GM23248 (cell line): Measurements from ENCODE around the gene SLC35F4. TPM values are rescaled to one million over a fixed set of nuclear protein-coding genes. Genes with fewer than 3 reads are reported as not detected.

ENCODE experiments used
- DNase-seq: peaks from one replicate; pipeline ENCODE4 v3.0.0-alpha.2; 2015
- H2AFZ ChIP-seq: fragments of 200-600 bp; sonication (generic); 2 replicates; pipeline ENCODE4 v1.6.1; 2016; ENCODE audit warnings: antibody characterized with exemption
- H3F3A ChIP-seq: fragments of 200-600 bp; sonication (generic); 2 replicates; pipeline ENCODE4 v1.6.1; 2016; ENCODE audit warnings: mild to moderate bottlenecking, antibody characterized with exemption, mixed run types; ENCODE audit not compliant: insufficient read depth
- H3K27ac ChIP-seq: fragments of 200-600 bp; sonication (generic); 2 replicates; pipeline ENCODE4 v1.5.1; 2016; ENCODE audit warnings: mild to moderate bottlenecking
- H3K27me3 ChIP-seq: fragments of 200-600 bp; sonication (generic); replicated peaks from 2 replicates; pipeline ENCODE4 v1.6.1; 2016; ENCODE audit warnings: mild to moderate bottlenecking; ENCODE audit not compliant: insufficient read depth
- H3K36me3 ChIP-seq: fragments of 200-600 bp; sonication (generic); 2 replicates; pipeline ENCODE4 v1.6.1; 2016; ENCODE audit warnings: low read depth, mild to moderate bottlenecking
- H3K4me1 ChIP-seq: fragments of 200-600 bp; sonication (generic); 2 replicates; pipeline ENCODE4 v1.6.1; 2016; ENCODE audit warnings: mild to moderate bottlenecking; ENCODE audit not compliant: insufficient read depth
- H3K4me2 ChIP-seq: fragments of 200-600 bp; sonication (generic); one replicate; pipeline ENCODE4 v1.6.1; 2016; ENCODE audit warnings: mild to moderate bottlenecking; ENCODE audit not compliant: unreplicated experiment
- H3K4me3 ChIP-seq: fragments of 200-600 bp; sonication (generic); 2 replicates; pipeline ENCODE4 v1.5.1; 2016; ENCODE audit warnings: mild to moderate bottlenecking
- H3K79me2 ChIP-seq: fragments of 200-600 bp; sonication (generic); 2 replicates; pipeline ENCODE4 v1.6.1; 2016; ENCODE audit warnings: mild to moderate bottlenecking; ENCODE audit not compliant: insufficient read depth
- H3K9ac ChIP-seq: fragments of 200-600 bp; sonication (generic); 2 replicates; pipeline ENCODE4 v1.6.1; 2016; ENCODE audit warnings: mild to moderate bottlenecking
- H3K9me2 ChIP-seq: fragments of 200-600 bp; sonication (generic); 2 replicates; pipeline ENCODE4 v1.6.1; 2016; ENCODE audit warnings: mixed run types, mild to moderate bottlenecking, moderate library complexity; ENCODE audit not compliant: insufficient read depth
- H3K9me3 ChIP-seq: fragments of 200-600 bp; sonication (generic); one replicate; pipeline ENCODE4 v1.6.1; 2017; ENCODE audit warnings: low read depth
- H4K20me1 ChIP-seq: fragments of 200-600 bp; sonication (generic); 2 replicates; pipeline ENCODE4 v1.6.0; 2016; ENCODE audit not compliant: insufficient read depth
- EZH2 ChIP-seq: fragments of 200-600 bp; sonication (generic); IDR thresholded peaks from 2 replicates; pipeline ENCODE4 v1.6.1; 2018; ENCODE audit warnings: antibody characterized with exemption, mild to moderate bottlenecking; ENCODE audit not compliant: insufficient read depth, poor library complexity, severe bottlenecking
- EZH2phosphoT487 ChIP-seq: fragments of 200-600 bp; sonication (generic); IDR thresholded peaks from 2 replicates; pipeline ENCODE4 v1.6.1; 2018; ENCODE audit warnings: antibody characterized with exemption, moderate library complexity, mild to moderate bottlenecking, low read depth; ENCODE audit not compliant: insufficient read depth
- WGBS, 2 experiments: methylation state at CpG; one replicate each; pipeline ENCODE4 v1.1.6; 2015 to 2017; ENCODE audit warnings: low lambda C conversion rate in 2 of 2, low coverage in 1 of 2; ENCODE audit errors: missing lambda C conversion rate in 2 of 2; 5-methylcytosine and 5-hydroxymethylcytosine counted together
- in situ Hi-C: fragments of 300-500 bp; cut with MboI; formaldehyde crosslinking; loops from 2 replicates; pipeline ENCODE4 v1.15.0; 2020
- polyA plus RNA-seq: library from polyadenylated mRNA; unstranded; fragments of >200 nt; fragmentation: Nextera tagmentation; extraction: Ambion mirVana; gene quantifications from 2 replicates; pipeline ENCODE4 v1.2.1, GENCODE V29; 2016
- total RNA-seq: library from RNA; depleted of rRNA; stranded (reverse); fragments of >200 nt; shearing (Covaris generic); gene quantifications from 2 replicates; pipeline ENCODE4 v1.2.3, GENCODE V29; 2014

Gene SLC35F4
- total and polyA plus RNA-seq, 2 experiments from 2014 or later = not detected

DNA sequence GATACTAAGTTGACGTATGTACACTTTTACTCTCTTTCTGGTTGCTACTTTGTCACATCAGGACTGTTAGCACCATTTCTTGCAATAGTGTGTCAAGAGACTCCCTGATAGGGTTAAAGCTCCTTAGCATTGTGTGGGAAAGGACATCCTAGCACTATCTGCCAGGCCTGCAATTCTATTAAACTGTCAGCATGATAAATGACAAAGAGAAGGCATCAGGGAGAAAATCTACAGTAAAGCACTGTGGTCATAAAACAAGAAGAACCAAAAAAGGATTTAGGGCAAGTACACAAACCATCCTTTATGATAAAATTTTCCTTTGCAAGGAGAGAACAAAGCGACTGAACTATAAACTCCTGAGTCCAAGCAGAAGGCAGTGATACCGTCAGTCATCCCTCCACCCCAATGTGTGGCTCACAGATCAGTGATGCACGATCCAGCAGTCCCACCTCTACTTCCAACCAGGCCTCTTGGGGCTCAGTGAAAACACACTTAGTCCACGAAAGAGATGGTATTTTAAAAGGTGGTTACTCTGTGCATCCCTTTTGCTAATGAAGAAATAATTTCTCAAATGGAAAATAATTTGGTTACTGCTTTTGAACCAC lies 31.4 kb upstream of the SLC35F4 start:
- no peaks in the 10 kb centered on the region for H3K9me3 ChIP-seq
- no peaks in the 10 kb centered on the region for H3F3A ChIP-seq
- 10 to 11% methylated on average over 5 of the region's 5 CpGs for WGBS, 2 experiments
- H3K27me3 ChIP-seq = peaks cover 25% of the 10 kb centered on the region
- H3K9me2 ChIP-seq = no peaks in the 10 kb centered on the region
- H3K9ac ChIP-seq = no peak overlapping the region
- H4K20me1 ChIP-seq = no peaks in the 10 kb centered on the region
- TF ChIP-seq EZH2 (no peak), EZH2phosphoT487 (no peak)
- no peak overlapping the region for H2AFZ ChIP-seq
- no peaks in the 10 kb centered on the region for H3K4me1 ChIP-seq
- DNase-seq = no peak
- no peaks in the 10 kb centered on the region for H3K79me2 ChIP-seq
- no peak overlapping the region for H3K4me3 ChIP-seq
- no peak overlapping the region for H3K4me2 ChIP-seq
- H3K27ac ChIP-seq = no peak overlapping the region
- no peaks in the 10 kb centered on the region for H3K36me3 ChIP-seq
- in situ Hi-C loops = no loop called here

GRCh38 chr14:57889245-57889644 lies 23.4 kb upstream of the SLC35F4 start:
- Histone ChIP-seq H3F3A (no peaks in the 10 kb centered on the region), H3K27ac (no peak overlapping the region), H3K9me3 (no peaks in the 10 kb centered on the region), H2AFZ (no peak overlapping the region), H3K9me2 (no peaks in the 10 kb centered on the region), H3K27me3 (peaks cover 25% of the 10 kb centered on the region), H3K4me3 (no peak overlapping the region), H3K79me2 (no peaks in the 10 kb centered on the region), H3K36me3 (no peaks in the 10 kb centered on the region), H3K4me2 (no peak overlapping the region), H4K20me1 (no peaks in the 10 kb centered on the region), H3K9ac (no peak overlapping the region), H3K4me1 (no peaks in the 10 kb centered on the region)
- in situ Hi-C loops = no loop called here
- TF ChIP-seq EZH2 (no peak), EZH2phosphoT487 (no peak)
- DNase-seq = peak; percentile 63
- WGBS, 2 experiments = 28 to 43% methylated on average over 4 of the region's 4 CpGs

- H3K4me2 ChIP-seq = no peak overlapping the region
- H3K4me3 ChIP-seq = no peak overlapping the region
- TF ChIP-seq EZH2 = no peak
- TF ChIP-seq EZH2phosphoT487 = no peak
- H3K4me1 ChIP-seq = no peaks in the 10 kb centered on the region
- whole genome bisulfite sequencing, 2 experiments = 24 to 27% methylated on average over 3 of the region's 3 CpGs
- no peaks in the 10 kb centered on the region for H3K9me3 ChIP-seq
- H3F3A ChIP-seq = no peaks in the 10 kb centered on the region
- H3K9me2 ChIP-seq = no peaks in the 10 kb centered on the region
- no peak overlapping the region for H3K9ac ChIP-seq
- H3K79me2 ChIP-seq = no peaks in the 10 kb centered on the region
- no peaks in the 10 kb centered on the region for H4K20me1 ChIP-seq
- peak; percentile 12 for DNase-seq
- in situ Hi-C loops = no loop called here
- no peak overlapping the region for H2AFZ ChIP-seq
- H3K36me3 ChIP-seq = no peaks in the 10 kb centered on the region
- peaks cover 53% of the 10 kb centered on the region for H3K27me3 ChIP-seq
- H3K27ac ChIP-seq = no peak overlapping the region
These were observed 18.3 kb upstream of the SLC35F4 start for GRCh38 chr14:57884175-57884574.

- WGBS, 2 experiments = 10 to 23% methylated on average over 4 to 7 of the region's 7 CpGs
- in situ Hi-C loops = no loop called here
These were observed 17.2 kb upstream of the SLC35F4 start for GRCh38 chr14:57883061-57883460.

More at GRCh38 chr14:57883061-57883460, 17.2 kb upstream of the SLC35F4 start:
- no peaks in the 10 kb centered on the region for H3K79me2 ChIP-seq
- no peaks in the 10 kb centered on the region for H3K4me1 ChIP-seq
- H3K36me3 ChIP-seq = no peaks in the 10 kb centered on the region
- peaks cover 48% of the 10 kb centered on the region for H3K27me3 ChIP-seq
- TF ChIP-seq EZH2 = no peak
- no peak for TF ChIP-seq EZH2phosphoT487
- DNase-seq = peak; percentile 19
- H3K4me2 ChIP-seq = no peak overlapping the region
- H3K27ac ChIP-seq = no peak overlapping the region
- H3K9ac ChIP-seq = no peak overlapping the region
- H3K9me3 ChIP-seq = no peaks in the 10 kb centered on the region
- no peaks in the 10 kb centered on the region for H4K20me1 ChIP-seq
- H2AFZ ChIP-seq = no peak overlapping the region
- H3K9me2 ChIP-seq = no peaks in the 10 kb centered on the region
- no peaks in the 10 kb centered on the region for H3F3A ChIP-seq
- H3K4me3 ChIP-seq = no peak overlapping the region
